GM21619 (cell line): ENCODE results near the gene RPL22L1.
"Not testable (repeated sequence)": the region's sequence is repeated elsewhere in the genome, so short reads cannot be mapped to it uniquely, and the experiment has no call there.

ENCODE experiments used
- ATAC-seq: cut with Tn5 transposase; IDR thresholded peaks from one replicate; pipeline ENCODE4 v1.9.1; 2021; ENCODE audit not compliant: unreplicated experiment

Gene RPL22L1

DNA sequence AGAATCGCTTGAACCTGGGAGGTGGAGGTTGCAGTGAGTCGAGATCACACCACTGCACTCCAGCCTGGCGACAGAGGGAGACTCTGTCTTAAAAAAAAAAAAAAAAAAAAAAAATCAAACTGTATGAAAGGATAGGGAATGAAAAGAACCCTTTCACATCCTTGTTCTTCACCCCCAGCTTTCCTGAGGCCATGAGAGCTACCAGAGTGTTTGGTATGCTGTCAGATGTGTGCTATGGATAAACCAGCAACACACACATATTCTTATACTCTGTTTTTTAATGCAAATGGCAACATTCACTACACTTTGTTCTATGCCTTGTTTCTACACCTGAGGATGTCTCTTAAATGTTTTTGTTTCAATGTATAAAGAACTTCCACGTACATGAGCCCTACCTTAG is 33.5 kb downstream of the RPL22L1 start:
- no peak for ATAC-seq

GRCh38 chr3:170835336-170835735 is 34.7 kb downstream of the RPL22L1 start:
- ATAC-seq: no peak

DNA sequence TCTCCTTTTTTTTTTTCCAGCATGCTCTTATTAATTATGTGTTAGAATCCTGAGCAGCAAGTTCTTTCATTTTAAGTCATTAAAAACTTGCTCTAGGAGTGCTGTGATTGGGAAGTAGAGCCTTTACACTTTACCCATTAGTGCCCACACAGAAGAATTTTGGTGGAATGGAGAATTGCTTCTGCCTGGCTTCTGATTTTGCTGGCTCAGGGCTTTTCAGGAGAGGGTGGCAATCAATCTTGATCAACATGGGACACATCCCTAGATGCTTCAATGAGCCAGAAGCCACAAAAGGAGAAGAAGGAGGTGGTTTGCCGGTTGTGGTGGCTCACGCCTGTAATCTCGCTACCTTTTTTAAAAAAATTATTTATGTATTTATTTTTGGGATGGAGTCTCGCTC is 39.4 kb downstream of the RPL22L1 start:
- ATAC-seq: no peak

GRCh38 chr3:170829546-170830272 is 40.3 kb downstream of the RPL22L1 start:
- no peak for ATAC-seq

- no peak for ATAC-seq
Observed at GRCh38 chr3:170826047-170826446, 43.9 kb downstream of the RPL22L1 start.

DNA sequence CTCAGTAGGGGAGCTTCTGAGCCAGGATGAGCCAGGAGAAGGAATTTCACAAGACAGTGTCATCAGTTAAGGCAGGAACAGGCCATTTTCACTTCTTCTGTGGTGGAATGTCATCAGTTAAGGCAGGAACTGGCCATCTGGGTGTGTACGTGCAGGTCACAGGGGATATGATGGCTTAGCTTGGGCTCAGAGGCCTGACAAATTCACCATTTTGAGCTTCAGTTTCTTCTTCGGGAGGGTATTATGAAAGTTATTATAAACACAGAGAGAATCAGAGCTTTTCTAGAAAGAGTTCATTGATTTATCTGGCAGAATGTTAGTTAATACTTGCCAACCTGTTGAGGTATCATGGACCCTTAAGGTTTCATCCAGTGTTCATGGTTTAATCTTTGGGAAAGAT is 46.4 kb downstream of the RPL22L1 start:
- not testable (repeated sequence) for ATAC-seq

- not testable (repeated sequence) for ATAC-seq
Observed at GRCh38 chr3:170818325-170818724, 51.7 kb downstream of the RPL22L1 start.

GRCh38 chr3:170817471-170817870 is 52.5 kb downstream of the RPL22L1 start:
- ATAC-seq: not testable (repeated sequence)

- ATAC-seq: no peak
Observed at GRCh38 chr3:170816841-170817240, 53.2 kb downstream of the RPL22L1 start.

- ATAC-seq: no peak
Observed at GRCh38 chr3:170816341-170816740, 53.7 kb downstream of the RPL22L1 start.

- no peak for ATAC-seq
Observed at GRCh38 chr3:170815936-170816335, 54.1 kb downstream of the RPL22L1 start.

GRCh38 chr3:170815340-170815739 is 54.7 kb downstream of the RPL22L1 start:
- no peak for ATAC-seq
